ENCODE results near the gene SLC35G6. TPM values are rescaled to one million over a fixed set of nuclear protein-coding genes. Genes with fewer than 3 reads are reported as not detected.
A peak's percentile ranks its signal among the peaks of the same experiment; 100 is the strongest.

SLC35G6 gene
- total and polyA plus RNA-seq, 2 of the 13 experiments (the other 11 are each of a cell fraction or from before 2014, with no cell fraction given): 0.07 TPM; not detected in 1

GRCh38 chr17:7484919-7485377 is 3.7 kb downstream of the SLC35G6 start (continued):
- TF ChIP-seq ZNF646 (CRISPR knock-in tag; IDR thresholded peaks at IDR 0.05): no peak
- no peak for TF ChIP-seq KMT2B (CRISPR knock-in tag; IDR thresholded peaks at IDR 0.05)
- TF ChIP-seq NFE2 (CRISPR knock-in tag; IDR thresholded peaks at IDR 0.05): no peak
- peak; percentile 63; the same call in 1 of the 2 replicates for TF ChIP-seq ZNF441 (CRISPR knock-in tag; IDR thresholded peaks at IDR 0.05; ENCODE audit: borderline replicate concordance)
- no peak for TF ChIP-seq ZNF20 (CRISPR knock-in tag; IDR thresholded peaks at IDR 0.05)
- TF ChIP-seq ZNF879 (CRISPR knock-in tag; IDR thresholded peaks at IDR 0.05): 0 out of 2 replicates have a peak, but pooled peaks have one; percentile 24
- TF ChIP-seq DMTF1 (CRISPR knock-in tag; IDR thresholded peaks at IDR 0.05): no peak
- no peak for TF ChIP-seq NFAT5 (CRISPR knock-in tag; IDR thresholded peaks at IDR 0.05)
- no peak for TF ChIP-seq ARHGAP35 (CRISPR knock-in tag; IDR thresholded peaks at IDR 0.05; ENCODE audit: borderline replicate concordance)
- no peak for TF ChIP-seq SOX6 (IDR thresholded peaks at IDR 0.05)
- peak; percentile 0 for TF ChIP-seq SOX6 (CRISPR knock-in tag; IDR thresholded peaks at IDR 0.05)
- peak in 1 of 2 experiments; percentile 85; a peak in 2 of 4 replicates for TF ChIP-seq HMGXB4 (CRISPR knock-in tag; IDR thresholded peaks at IDR 0.05; ENCODE audit: borderline replicate concordance in 1 of 2, low read depth in 1 of 2)
- no peak for TF ChIP-seq ZNF350 (CRISPR knock-in tag; IDR thresholded peaks at IDR 0.05; ENCODE audit: borderline replicate concordance, low read depth)

All from HepG2 (cell line).